Stimulated activated CD4-positive, alpha-beta T cell treated with anti-CD3 and anti-CD28 coated beads, TNF-alpha, amount 100 ng/mL, for 1 hour (primary cell): Measurements from ENCODE around the gene CHIT1.
A peak's percentile ranks its signal among the peaks of the same experiment; 100 is the strongest.

Experiments
- DNase-seq, 3 donors: peaks; one replicate each; pipeline ENCODE4 v3.0.0-alpha.2; 2020; ENCODE audit warnings: low read depth in 3 of 3, low spot score in 1 of 3

CHIT1 gene

GRCh38 chr1:203229471-203230135 lies at the start of gene CHIT1:
Gene CHIT1 (minus strand): TSS chr1:203229673. CDS start chr1:203229636, 37 bp downstream.
- no peak for DNase-seq

- no peak for DNase-seq
Measured at GRCh38 chr1:203278885-203279406, 49.5 kb upstream of the CHIT1 start.

GRCh38 chr1:203278082-203278884 lies 48.8 kb upstream of the CHIT1 start:
- no peak for DNase-seq

- no peak for DNase-seq
Measured at GRCh38 chr1:203276916-203277545, 47.6 kb upstream of the CHIT1 start.

GRCh38 chr1:203276408-203276807 lies 46.9 kb upstream of the CHIT1 start:
- no peak for DNase-seq

GRCh38 chr1:203275656-203276272 lies 46.3 kb upstream of the CHIT1 start:
- DNase-seq, result no peak

- DNase-seq, result no peak
Measured at GRCh38 chr1:203274603-203275381, 45.3 kb upstream of the CHIT1 start.

GRCh38 chr1:203273869-203274602 lies 44.6 kb upstream of the CHIT1 start:
- no peak for DNase-seq

- DNase-seq, result peak; percentile 82 to 90 (median 88)
Measured at GRCh38 chr1:203273206-203273868, 43.9 kb upstream of the CHIT1 start.

- no peak for DNase-seq
Measured at GRCh38 chr1:203272633-203273205, 43.2 kb upstream of the CHIT1 start.

GRCh38 chr1:203271962-203272632 lies 42.6 kb upstream of the CHIT1 start:
- DNase-seq, result no peak

- no peak for DNase-seq
Measured at GRCh38 chr1:203271018-203271743, 41.7 kb upstream of the CHIT1 start.

GRCh38 chr1:203270448-203270847 lies 41.0 kb upstream of the CHIT1 start:
- DNase-seq, result no peak

GRCh38 chr1:203269654-203270020 lies 40.2 kb upstream of the CHIT1 start:
- no peak for DNase-seq

GRCh38 chr1:203268901-203269653 lies 39.6 kb upstream of the CHIT1 start:
- DNase-seq, result no peak

GRCh38 chr1:203267912-203268311 lies 38.4 kb upstream of the CHIT1 start:
- DNase-seq, result no peak

GRCh38 chr1:203267347-203267846 lies 37.9 kb upstream of the CHIT1 start:
- peak; percentile 59 to 70 (median 62) for DNase-seq
